ENCODE measurements around the gene DPYD.

Gene DPYD

GRCh38 chr1:97108179-97108578 is 812.7 kb downstream of the DPYD start:
- H3K9me3 ChIP-seq (ENCODE audit: control insufficient read depth in 1 of 2, low read length in 2 of 2) = no peaks in the 10 kb centered on the region
- no peaks in the 10 kb centered on the region for H3K36me3 ChIP-seq (ENCODE audit: control insufficient read depth in 1 of 2, insufficient read depth in 2 of 2, low read length in 2 of 2)
- H3K27ac ChIP-seq (ENCODE audit: low read length) = no peak overlapping the region
- H3K27me3 ChIP-seq (ENCODE audit: low read depth, low read length) = no peaks in the 10 kb centered on the region
- no peaks in the 10 kb centered on the region for H3K4me1 ChIP-seq (ENCODE audit: control insufficient read depth in 1 of 2, insufficient read depth in 2 of 2, low read length in 2 of 2)
- no peak overlapping the region for H3K4me3 ChIP-seq (ENCODE audit: low read depth in 1 of 2, low read length in 2 of 2)

GRCh38 chr1:97105531-97105930 is 815.3 kb downstream of the DPYD start:
- no peaks in the 10 kb centered on the region for H3K4me1 ChIP-seq (ENCODE audit: control insufficient read depth in 1 of 2, insufficient read depth in 2 of 2, low read length in 2 of 2)

GRCh38 chr1:97101509-97101908 is 819.3 kb downstream of the DPYD start:
- H3K27ac ChIP-seq (ENCODE audit: low read length) = no peak overlapping the region
- H3K27me3 ChIP-seq (ENCODE audit: low read depth, low read length) = no peaks in the 10 kb centered on the region
- no peaks in the 10 kb centered on the region for H3K4me1 ChIP-seq (ENCODE audit: control insufficient read depth in 1 of 2, insufficient read depth in 2 of 2, low read length in 2 of 2)
- H3K9me3 ChIP-seq (ENCODE audit: control insufficient read depth in 1 of 2, low read length in 2 of 2) = no peaks in the 10 kb centered on the region
- H3K36me3 ChIP-seq (ENCODE audit: control insufficient read depth in 1 of 2, insufficient read depth in 2 of 2, low read length in 2 of 2) = no peaks in the 10 kb centered on the region
- no peak overlapping the region for H3K4me3 ChIP-seq (ENCODE audit: low read depth in 1 of 2, low read length in 2 of 2)

More at GRCh38 chr1:97105531-97105930, 815.3 kb downstream of the DPYD start:
- H3K9me3 ChIP-seq (ENCODE audit: control insufficient read depth in 1 of 2, low read length in 2 of 2) = no peaks in the 10 kb centered on the region
- no peak overlapping the region for H3K4me3 ChIP-seq (ENCODE audit: low read depth in 1 of 2, low read length in 2 of 2)
- no peaks in the 10 kb centered on the region for H3K27me3 ChIP-seq (ENCODE audit: low read depth, low read length)
- no peak overlapping the region for H3K27ac ChIP-seq (ENCODE audit: low read length)
- no peaks in the 10 kb centered on the region for H3K36me3 ChIP-seq (ENCODE audit: control insufficient read depth in 1 of 2, insufficient read depth in 2 of 2, low read length in 2 of 2)

GRCh38 chr1:97097404-97097925 is 823.4 kb downstream of the DPYD start:
- no peak overlapping the region for H3K4me3 ChIP-seq (ENCODE audit: low read depth in 1 of 2, low read length in 2 of 2)
- no peaks in the 10 kb centered on the region for H3K27me3 ChIP-seq (ENCODE audit: low read depth, low read length)
- no peak overlapping the region for H3K27ac ChIP-seq (ENCODE audit: low read length)
- H3K4me1 ChIP-seq (ENCODE audit: control insufficient read depth in 1 of 2, insufficient read depth in 2 of 2, low read length in 2 of 2) = no peaks in the 10 kb centered on the region
- no peaks in the 10 kb centered on the region for H3K9me3 ChIP-seq (ENCODE audit: control insufficient read depth in 1 of 2, low read length in 2 of 2)
- no peaks in the 10 kb centered on the region for H3K36me3 ChIP-seq (ENCODE audit: control insufficient read depth in 1 of 2, insufficient read depth in 2 of 2, low read length in 2 of 2)

GRCh38 chr1:97095764-97096163 is 825.1 kb downstream of the DPYD start:
- no peaks in the 10 kb centered on the region for H3K9me3 ChIP-seq (ENCODE audit: control insufficient read depth in 1 of 2, low read length in 2 of 2)
- H3K27me3 ChIP-seq (ENCODE audit: low read depth, low read length) = no peaks in the 10 kb centered on the region
- no peak overlapping the region for H3K4me3 ChIP-seq (ENCODE audit: low read depth in 1 of 2, low read length in 2 of 2)
- H3K27ac ChIP-seq (ENCODE audit: low read length) = no peak overlapping the region
- no peaks in the 10 kb centered on the region for H3K4me1 ChIP-seq (ENCODE audit: control insufficient read depth in 1 of 2, insufficient read depth in 2 of 2, low read length in 2 of 2)
- H3K36me3 ChIP-seq (ENCODE audit: control insufficient read depth in 1 of 2, insufficient read depth in 2 of 2, low read length in 2 of 2) = no peaks in the 10 kb centered on the region

- Histone ChIP-seq H3K4me3 (ENCODE audit: low read depth in 1 of 2, low read length in 2 of 2) (no peak overlapping the region), H3K4me1 (ENCODE audit: control insufficient read depth in 1 of 2, insufficient read depth in 2 of 2, low read length in 2 of 2) (no peaks in the 10 kb centered on the region), H3K27me3 (ENCODE audit: low read depth, low read length) (no peaks in the 10 kb centered on the region), H3K36me3 (ENCODE audit: control insufficient read depth in 1 of 2, insufficient read depth in 2 of 2, low read length in 2 of 2) (no peaks in the 10 kb centered on the region), H3K27ac (ENCODE audit: low read length) (no peak overlapping the region), H3K9me3 (ENCODE audit: control insufficient read depth in 1 of 2, low read length in 2 of 2) (no peaks in the 10 kb centered on the region)
Measured at GRCh38 chr1:97094247-97094972, 826.4 kb downstream of the DPYD start.

GRCh38 chr1:97093741-97094140 is 827.1 kb downstream of the DPYD start:
- no peak overlapping the region for H3K4me3 ChIP-seq (ENCODE audit: low read depth in 1 of 2, low read length in 2 of 2)
- H3K36me3 ChIP-seq (ENCODE audit: control insufficient read depth in 1 of 2, insufficient read depth in 2 of 2, low read length in 2 of 2) = no peaks in the 10 kb centered on the region
- no peaks in the 10 kb centered on the region for H3K4me1 ChIP-seq (ENCODE audit: control insufficient read depth in 1 of 2, insufficient read depth in 2 of 2, low read length in 2 of 2)
- no peaks in the 10 kb centered on the region for H3K27me3 ChIP-seq (ENCODE audit: low read depth, low read length)
- H3K9me3 ChIP-seq (ENCODE audit: control insufficient read depth in 1 of 2, low read length in 2 of 2) = no peaks in the 10 kb centered on the region
- no peak overlapping the region for H3K27ac ChIP-seq (ENCODE audit: low read length)

- H3K36me3 ChIP-seq (ENCODE audit: control insufficient read depth in 1 of 2, insufficient read depth in 2 of 2, low read length in 2 of 2) = no peaks in the 10 kb centered on the region
- H3K9me3 ChIP-seq (ENCODE audit: control insufficient read depth in 1 of 2, low read length in 2 of 2) = no peaks in the 10 kb centered on the region
- H3K4me1 ChIP-seq (ENCODE audit: control insufficient read depth in 1 of 2, insufficient read depth in 2 of 2, low read length in 2 of 2) = no peaks in the 10 kb centered on the region
- no peaks in the 10 kb centered on the region for H3K27me3 ChIP-seq (ENCODE audit: low read depth, low read length)
- H3K27ac ChIP-seq (ENCODE audit: low read length) = no peak overlapping the region
- H3K4me3 ChIP-seq (ENCODE audit: low read depth in 1 of 2, low read length in 2 of 2) = no peak overlapping the region
Measured at GRCh38 chr1:97092824-97093223, 828.0 kb downstream of the DPYD start.

GRCh38 chr1:97091679-97092078 is 829.2 kb downstream of the DPYD start:
- no peaks in the 10 kb centered on the region for H3K9me3 ChIP-seq (ENCODE audit: control insufficient read depth in 1 of 2, low read length in 2 of 2)
- no peaks in the 10 kb centered on the region for H3K27me3 ChIP-seq (ENCODE audit: low read depth, low read length)
- no peaks in the 10 kb centered on the region for H3K36me3 ChIP-seq (ENCODE audit: control insufficient read depth in 1 of 2, insufficient read depth in 2 of 2, low read length in 2 of 2)
- no peak overlapping the region for H3K4me3 ChIP-seq (ENCODE audit: low read depth in 1 of 2, low read length in 2 of 2)
- H3K4me1 ChIP-seq (ENCODE audit: control insufficient read depth in 1 of 2, insufficient read depth in 2 of 2, low read length in 2 of 2) = no peaks in the 10 kb centered on the region
- H3K27ac ChIP-seq (ENCODE audit: low read length) = no peak overlapping the region

GRCh38 chr1:97091263-97091662 is 829.6 kb downstream of the DPYD start:
- Histone ChIP-seq H3K4me1 (ENCODE audit: control insufficient read depth in 1 of 2, insufficient read depth in 2 of 2, low read length in 2 of 2) (no peaks in the 10 kb centered on the region), H3K27ac (ENCODE audit: low read length) (no peak overlapping the region), H3K27me3 (ENCODE audit: low read depth, low read length) (no peaks in the 10 kb centered on the region), H3K4me3 (ENCODE audit: low read depth in 1 of 2, low read length in 2 of 2) (no peak overlapping the region), H3K9me3 (ENCODE audit: control insufficient read depth in 1 of 2, low read length in 2 of 2) (no peaks in the 10 kb centered on the region), H3K36me3 (ENCODE audit: control insufficient read depth in 1 of 2, insufficient read depth in 2 of 2, low read length in 2 of 2) (no peaks in the 10 kb centered on the region)

GRCh38 chr1:97090725-97091124 is 830.1 kb downstream of the DPYD start:
- H3K4me3 ChIP-seq (ENCODE audit: low read depth in 1 of 2, low read length in 2 of 2) = no peak overlapping the region
- no peaks in the 10 kb centered on the region for H3K9me3 ChIP-seq (ENCODE audit: control insufficient read depth in 1 of 2, low read length in 2 of 2)
- no peaks in the 10 kb centered on the region for H3K27me3 ChIP-seq (ENCODE audit: low read depth, low read length)
- no peaks in the 10 kb centered on the region for H3K36me3 ChIP-seq (ENCODE audit: control insufficient read depth in 1 of 2, insufficient read depth in 2 of 2, low read length in 2 of 2)
- H3K4me1 ChIP-seq (ENCODE audit: control insufficient read depth in 1 of 2, insufficient read depth in 2 of 2, low read length in 2 of 2) = no peaks in the 10 kb centered on the region
- H3K27ac ChIP-seq (ENCODE audit: low read length) = no peak overlapping the region

- H3K4me3 ChIP-seq (ENCODE audit: low read depth in 1 of 2, low read length in 2 of 2) = no peak overlapping the region
- H3K9me3 ChIP-seq (ENCODE audit: control insufficient read depth in 1 of 2, low read length in 2 of 2) = no peaks in the 10 kb centered on the region
- H3K27me3 ChIP-seq (ENCODE audit: low read depth, low read length) = no peaks in the 10 kb centered on the region
- H3K4me1 ChIP-seq (ENCODE audit: control insufficient read depth in 1 of 2, insufficient read depth in 2 of 2, low read length in 2 of 2) = no peaks in the 10 kb centered on the region
- no peaks in the 10 kb centered on the region for H3K36me3 ChIP-seq (ENCODE audit: control insufficient read depth in 1 of 2, insufficient read depth in 2 of 2, low read length in 2 of 2)
- H3K27ac ChIP-seq (ENCODE audit: low read length) = no peak overlapping the region
Measured at GRCh38 chr1:97089173-97089572, 831.7 kb downstream of the DPYD start.

All from muscle layer of duodenum (tissue), 2 donors.